Measurements from ENCODE around the gene PLD6. TPM values are rescaled to one million over a fixed set of nuclear protein-coding genes. Genes with fewer than 3 reads are reported as not detected.

Gene PLD6
- total and polyA plus RNA-seq, 3 donors from 2014 or later, result 39.9 to 44.2 (median 41.5) TPM

- no peaks in the 10 kb centered on the region for H3K9me3 ChIP-seq
- H3K27me3 ChIP-seq, result no peaks in the 10 kb centered on the region
- intact Hi-C loops (cut with DNase I; ENCODE audit: low total_unique reads), result no loop called here
- peaks cover 9% of the 10 kb centered on the region for H3K36me3 ChIP-seq (ENCODE audit: low read depth, missing control alignments)
- peaks cover 9% of the 10 kb centered on the region for H3K4me1 ChIP-seq
- H3K4me3 ChIP-seq, result no peak overlapping the region
- no peak overlapping the region for H3K27ac ChIP-seq
- DNase-seq, result no peak
- 87 to 94% methylated on average over 4 of the region's 4 CpGs for WGBS, 2 donors
- no peak for TF ChIP-seq CTCF (IDR thresholded peaks at IDR 0.05)
Measured at GRCh38 chr17:17156107-17156506, 50.0 kb downstream of the PLD6 start.

GRCh38 chr17:17155568-17155967 lies 50.6 kb downstream of the PLD6 start:
- no peak overlapping the region for H3K27ac ChIP-seq
- intact Hi-C loops (cut with DNase I; ENCODE audit: low total_unique reads), result no loop called here
- 93 to 96% methylated on average over 3 of the region's 3 CpGs for WGBS, 2 donors
- H3K27me3 ChIP-seq, result no peaks in the 10 kb centered on the region
- no peaks in the 10 kb centered on the region for H3K9me3 ChIP-seq
- TF ChIP-seq CTCF (IDR thresholded peaks at IDR 0.05) (no peak), POLR2A (IDR thresholded peaks at IDR 0.05) (no peak)
- H3K36me3 ChIP-seq (ENCODE audit: low read depth, missing control alignments), result peaks cover 7% of the 10 kb centered on the region
- no peak overlapping the region for H3K4me3 ChIP-seq
- DNase-seq, result no peak
- H3K4me1 ChIP-seq, result peaks cover 9% of the 10 kb centered on the region

GRCh38 chr17:17154981-17155380 lies 51.2 kb downstream of the PLD6 start:
- H3K27ac ChIP-seq, result no peak overlapping the region
- no peak for DNase-seq
- WGBS, 2 donors, result 82 to 84% methylated on average over 8 of the region's 8 CpGs
- intact Hi-C loops (cut with DNase I; ENCODE audit: low total_unique reads), result no loop called here
- no peak for TF ChIP-seq POLR2A (IDR thresholded peaks at IDR 0.05)
- TF ChIP-seq CTCF (IDR thresholded peaks at IDR 0.05), result no peak
- peaks cover 9% of the 10 kb centered on the region for H3K4me1 ChIP-seq
- H3K36me3 ChIP-seq (ENCODE audit: low read depth, missing control alignments), result peaks cover under 1% of the 10 kb centered on the region
- H3K4me3 ChIP-seq, result no peak overlapping the region
- H3K27me3 ChIP-seq, result no peaks in the 10 kb centered on the region
- H3K9me3 ChIP-seq, result no peaks in the 10 kb centered on the region

GRCh38 chr17:17154556-17154955 lies 51.6 kb downstream of the PLD6 start:
- H3K4me1 ChIP-seq, result peaks cover 9% of the 10 kb centered on the region
- intact Hi-C loops (cut with DNase I; ENCODE audit: low total_unique reads), result no loop called here
- H3K36me3 ChIP-seq (ENCODE audit: low read depth, missing control alignments), result no peaks in the 10 kb centered on the region
- H3K9me3 ChIP-seq, result no peaks in the 10 kb centered on the region
- no peaks in the 10 kb centered on the region for H3K27me3 ChIP-seq
- TF ChIP-seq CTCF (IDR thresholded peaks at IDR 0.05), result no peak
- no peak overlapping the region for H3K27ac ChIP-seq
- WGBS, 2 donors, result 61 to 73% methylated on average over 5 of the region's 5 CpGs
- no peak for DNase-seq
- H3K4me3 ChIP-seq, result no peak overlapping the region

- no peaks in the 10 kb centered on the region for H3K27me3 ChIP-seq
- H3K4me1 ChIP-seq, result peaks cover 9% of the 10 kb centered on the region
- intact Hi-C loops (cut with DNase I; ENCODE audit: low total_unique reads), result no loop called here
- no peak overlapping the region for H3K27ac ChIP-seq
- no peaks in the 10 kb centered on the region for H3K9me3 ChIP-seq
- 77 to 96% methylated on average over 6 to 7 of the region's 7 CpGs for WGBS, 2 donors
- no peak for DNase-seq
- no peaks in the 10 kb centered on the region for H3K36me3 ChIP-seq (ENCODE audit: low read depth, missing control alignments)
- H3K4me3 ChIP-seq, result no peak overlapping the region
- TF ChIP-seq POLR2A (IDR thresholded peaks at IDR 0.05) (no peak), CTCF (IDR thresholded peaks at IDR 0.05) (no peak)
Measured at GRCh38 chr17:17153709-17154108, 52.4 kb downstream of the PLD6 start.

All from testis (tissue), 3 donors.